HL-60/S4 (cell line): ENCODE results near the gene IFT25.

Source experiments
- in situ Hi-C: fragments of 300-500 bp; cut with MboI; formaldehyde crosslinking; loops from 2 replicates; pipeline ENCODE4 v1.14.3; 2022; ENCODE audit warnings: low sequenced_read_pairs

The IFT25 gene

GRCh38 chr1:53930932-53931331, 14.6 kb downstream of the IFT25 start:
- in situ Hi-C loops: no loop called here

GRCh38 chr1:53929246-53929960, 16.1 kb downstream of the IFT25 start:
- in situ Hi-C loops: no loop called here

GRCh38 chr1:53927376-53927881, 18.1 kb downstream of the IFT25 start:
- in situ Hi-C loops: no loop called here

- in situ Hi-C loops: no loop called here
Measured at GRCh38 chr1:53919675-53920066, 25.8 kb downstream of the IFT25 start.

GRCh38 chr1:53918343-53918742, 27.2 kb downstream of the IFT25 start:
- in situ Hi-C loops: no loop called here

- in situ Hi-C loops: no loop called here
Measured at GRCh38 chr1:53913352-53914033, 32.0 kb downstream of the IFT25 start.

- in situ Hi-C loops: no loop called here
Measured at GRCh38 chr1:53911442-53911841, 34.1 kb downstream of the IFT25 start.

- in situ Hi-C loops: no loop called here
Measured at GRCh38 chr1:53909946-53910345, 35.6 kb downstream of the IFT25 start.

- in situ Hi-C loops: no loop called here
Measured at GRCh38 chr1:53906121-53906520, 39.4 kb downstream of the IFT25 start.

GRCh38 chr1:53905509-53905908, 40.0 kb downstream of the IFT25 start:
- in situ Hi-C loops: no loop called here

- in situ Hi-C loops: no loop called here
Measured at GRCh38 chr1:53902235-53903138, 43.0 kb downstream of the IFT25 start.

- in situ Hi-C loops: no loop called here
Measured at GRCh38 chr1:53899708-53900107, 45.8 kb downstream of the IFT25 start.

- in situ Hi-C loops: no loop called here
Measured at GRCh38 chr1:53899206-53899628, 46.3 kb downstream of the IFT25 start.

GRCh38 chr1:53896635-53897229, 48.8 kb downstream of the IFT25 start:
- in situ Hi-C loops: no loop called here

- in situ Hi-C loops: no loop called here
Measured at GRCh38 chr1:53895421-53895820, 50.1 kb downstream of the IFT25 start.

GRCh38 chr1:53894644-53895043, 50.9 kb downstream of the IFT25 start:
- in situ Hi-C loops: no loop called here

GRCh38 chr1:53893999-53894636, 51.4 kb downstream of the IFT25 start, which contains the start of gene DIO1:
Gene DIO1, plus strand, starts transcription at chr1:53894187. Its CDS starts 24 bp downstream, at chr1:53894211.
- in situ Hi-C loops: no loop called here

- in situ Hi-C loops: no loop called here
Measured at GRCh38 chr1:53892911-53893310, 52.6 kb downstream of the IFT25 start.

GRCh38 chr1:53891678-53892077, 53.8 kb downstream of the IFT25 start:
- in situ Hi-C loops: no loop called here

GRCh38 chr1:53891018-53891417, 54.5 kb downstream of the IFT25 start:
- in situ Hi-C loops: no loop called here
